GM18498 (cell line): Measurements from ENCODE around the gene GPR89A.
"Not testable (repeated sequence)": the region's sequence is repeated elsewhere in the genome, so short reads cannot be mapped to it uniquely, and the experiment has no call there.

Experiments used
- ATAC-seq: cut with Tn5 transposase; IDR thresholded peaks from one replicate; pipeline ENCODE4 v1.9.1; 2021; ENCODE audit warnings: mild to moderate bottlenecking, moderate library complexity; ENCODE audit not compliant: unreplicated experiment

The GPR89A gene

GRCh38 chr1:145716641-145717345 lies 109.0 kb downstream of the GPR89A start:
- ATAC-seq: no peak

DNA sequence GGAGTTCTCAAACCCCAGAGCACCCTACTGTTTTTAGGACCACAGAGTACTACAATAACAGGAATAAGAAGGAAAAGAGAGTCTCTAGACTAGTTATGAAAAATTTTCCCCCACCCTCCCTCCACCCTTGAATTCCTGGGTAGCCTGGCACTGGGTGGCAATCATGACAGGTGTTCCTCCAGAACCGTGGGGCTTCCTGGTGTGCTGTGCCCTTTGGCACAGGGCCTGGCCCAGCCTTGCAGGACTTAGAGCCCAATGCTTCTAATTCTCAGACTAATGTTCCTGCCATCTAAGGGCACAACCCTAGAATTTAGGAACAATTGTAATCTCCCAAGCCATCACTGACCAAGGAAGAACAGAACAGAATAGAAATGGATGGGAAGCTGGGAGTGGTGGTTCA lies 110.0 kb downstream of the GPR89A start:
- no peak for ATAC-seq

DNA sequence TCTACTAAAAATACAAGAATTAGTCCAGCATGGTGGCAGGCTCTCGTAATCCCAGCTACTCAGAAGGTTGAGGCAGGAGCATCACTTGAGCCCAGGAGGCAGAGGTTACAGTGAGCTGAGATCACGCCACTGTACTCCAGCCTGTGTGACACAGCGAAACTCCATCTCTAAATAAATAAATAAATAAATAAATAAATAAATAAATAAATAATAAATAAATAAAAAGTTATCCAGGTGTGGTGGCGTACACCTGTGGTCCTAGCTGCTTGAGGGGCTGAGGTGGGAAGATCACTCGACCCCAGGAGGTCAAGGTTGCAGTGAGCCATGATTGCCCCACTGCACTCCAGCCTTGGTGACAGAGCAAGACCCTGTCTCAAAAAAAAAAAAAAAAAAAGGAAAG lies 110.7 kb downstream of the GPR89A start:
- ATAC-seq: not testable (repeated sequence)

DNA sequence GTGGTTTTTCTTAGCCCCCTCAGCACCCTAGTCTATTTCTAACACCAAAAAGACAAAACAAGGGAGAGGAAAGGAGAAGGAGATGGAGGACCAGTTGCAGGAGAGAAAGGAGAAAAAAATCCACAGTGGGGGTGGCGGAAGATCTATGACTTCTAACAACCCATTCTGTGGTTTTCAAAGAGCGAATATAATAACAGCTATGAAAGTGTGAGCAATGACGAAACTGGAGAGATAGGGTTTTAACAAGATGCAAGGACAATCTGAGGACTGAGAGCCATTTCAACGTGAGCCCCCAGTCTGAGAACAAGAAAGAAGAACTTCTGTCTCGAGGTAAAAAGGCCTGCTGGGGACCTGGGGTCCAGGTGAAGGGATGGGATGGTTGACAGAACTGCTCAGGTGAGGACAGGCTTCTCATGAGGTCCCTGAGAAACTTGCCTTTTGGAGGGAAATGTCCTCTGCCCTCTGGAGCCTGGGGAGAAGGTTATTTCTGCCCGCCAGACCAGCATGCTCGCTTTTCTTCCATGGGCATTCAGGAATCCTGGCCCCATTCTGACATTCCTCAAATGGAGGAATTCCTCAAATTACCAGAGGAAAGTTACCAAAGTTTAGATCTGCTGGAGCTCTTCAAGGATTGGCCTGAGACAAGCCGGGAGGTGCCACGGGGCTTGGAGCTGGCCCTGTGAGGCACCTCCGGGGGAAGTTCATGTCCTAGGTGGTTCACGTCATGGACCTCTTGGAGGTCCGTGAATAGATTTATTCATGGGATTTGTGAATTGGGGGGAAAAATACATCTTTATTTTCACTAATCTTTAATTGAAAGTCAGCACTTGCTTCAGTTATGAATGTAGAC lies 111.7 kb downstream of the GPR89A start, which contains the start of gene CD160:
TSS of gene CD160 (plus strand) at position 270 of the 850 bp plus-strand sequence. CDS start 8,829 bp downstream, outside the sequence.
- ATAC-seq: no peak
